Measurements from ENCODE around the gene SPECC1.
"Not testable (repeated sequence)": the region's sequence is repeated elsewhere in the genome, so short reads cannot be mapped to it uniquely, and the experiment has no call there.

SPECC1 gene

GRCh38 chr17:20100806-20101205, 91.6 kb downstream of the SPECC1 start:
- not testable (repeated sequence) for H3K4me1 ChIP-seq (ENCODE audit: insufficient read depth, low read length); H3K27me3 ChIP-seq (ENCODE audit: insufficient read depth, low read length); H3K27ac ChIP-seq (ENCODE audit: low read depth, low read length); H3K9ac ChIP-seq (ENCODE audit: low read depth, low read length); H3K9me3 ChIP-seq (ENCODE audit: insufficient read depth, low read depth, low read length); H3K36me3 ChIP-seq (ENCODE audit: insufficient read depth, low read length); H3K4me3 ChIP-seq (ENCODE audit: low read length)
- WGBS: 96% methylated on average over 3 of the region's 3 CpGs

- Histone ChIP-seq H3K27ac (ENCODE audit: low read depth, low read length) (no peak overlapping the region), H3K4me3 (ENCODE audit: low read length) (no peak overlapping the region), H3K9me3 (ENCODE audit: insufficient read depth, low read depth, low read length) (no peaks in the 10 kb centered on the region), H3K36me3 (ENCODE audit: insufficient read depth, low read length) (no peaks in the 10 kb centered on the region), H3K27me3 (ENCODE audit: insufficient read depth, low read length) (no peaks in the 10 kb centered on the region), H3K4me1 (ENCODE audit: insufficient read depth, low read length) (0 out of 2 replicates have a peak, but pooled peaks cover 7% of the 10 kb centered on the region), H3K9ac (ENCODE audit: low read depth, low read length) (no peak overlapping the region)
- WGBS: 78% methylated on average over 11 of the region's 12 CpGs
Measured at GRCh38 chr17:20103454-20104446, 94.6 kb downstream of the SPECC1 start.

DNA sequence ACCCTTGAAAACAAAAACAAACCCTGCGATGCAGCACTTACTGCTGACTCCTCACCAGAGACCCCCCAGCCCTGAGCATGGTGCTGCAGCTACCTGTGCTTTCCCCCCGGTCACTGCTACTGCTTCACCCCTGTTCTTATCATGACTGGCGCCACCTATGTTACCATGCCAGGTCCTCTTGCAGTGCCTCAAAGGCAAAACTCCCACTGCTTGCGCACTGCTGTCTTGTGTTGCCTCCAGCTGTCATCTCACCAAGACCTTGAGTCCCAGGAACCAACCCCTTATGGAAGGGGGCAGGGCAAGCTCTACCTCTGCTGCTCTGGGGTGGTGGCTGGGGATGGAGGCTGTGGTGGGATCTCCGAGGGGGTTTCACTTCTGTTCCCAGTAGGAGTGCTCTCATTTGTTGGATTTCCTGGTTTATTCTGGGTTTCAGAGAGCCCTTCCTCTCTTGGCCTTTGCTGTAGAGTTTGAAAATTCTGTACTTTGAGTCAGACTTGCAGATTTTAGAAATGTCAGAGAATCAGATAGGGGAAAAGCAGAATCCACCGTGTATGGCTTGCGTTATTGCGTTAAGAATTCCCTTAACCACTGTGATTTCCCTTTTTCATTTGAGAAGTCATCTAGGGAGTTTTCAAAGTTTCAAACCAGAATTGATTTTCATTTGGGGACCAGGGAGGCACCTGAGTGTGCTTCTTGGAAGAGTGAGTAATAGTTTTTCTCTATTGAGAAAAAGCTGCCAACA, 96.6 kb downstream of the SPECC1 start:
- Histone ChIP-seq H3K27me3 (ENCODE audit: insufficient read depth, low read length) (no peaks in the 10 kb centered on the region), H3K4me3 (ENCODE audit: low read length) (no peak overlapping the region), H3K9me3 (ENCODE audit: insufficient read depth, low read depth, low read length) (no peaks in the 10 kb centered on the region), H3K27ac (ENCODE audit: low read depth, low read length) (no peak overlapping the region), H3K4me1 (ENCODE audit: insufficient read depth, low read length) (0 out of 2 replicates have a peak, but pooled peaks cover 7% of the 10 kb centered on the region), H3K9ac (ENCODE audit: low read depth, low read length) (no peak overlapping the region), H3K36me3 (ENCODE audit: insufficient read depth, low read length) (no peaks in the 10 kb centered on the region)
- WGBS: 89% methylated on average over 8 of the region's 8 CpGs

- H3K9ac ChIP-seq (ENCODE audit: low read depth, low read length); H3K4me1 ChIP-seq (ENCODE audit: insufficient read depth, low read length); H3K36me3 ChIP-seq (ENCODE audit: insufficient read depth, low read length); H3K27me3 ChIP-seq (ENCODE audit: insufficient read depth, low read length); H3K9me3 ChIP-seq (ENCODE audit: insufficient read depth, low read depth, low read length); H3K4me3 ChIP-seq (ENCODE audit: low read length); H3K27ac ChIP-seq (ENCODE audit: low read depth, low read length): not testable (repeated sequence)
Measured at GRCh38 chr17:20106446-20106845, 97.3 kb downstream of the SPECC1 start.

DNA sequence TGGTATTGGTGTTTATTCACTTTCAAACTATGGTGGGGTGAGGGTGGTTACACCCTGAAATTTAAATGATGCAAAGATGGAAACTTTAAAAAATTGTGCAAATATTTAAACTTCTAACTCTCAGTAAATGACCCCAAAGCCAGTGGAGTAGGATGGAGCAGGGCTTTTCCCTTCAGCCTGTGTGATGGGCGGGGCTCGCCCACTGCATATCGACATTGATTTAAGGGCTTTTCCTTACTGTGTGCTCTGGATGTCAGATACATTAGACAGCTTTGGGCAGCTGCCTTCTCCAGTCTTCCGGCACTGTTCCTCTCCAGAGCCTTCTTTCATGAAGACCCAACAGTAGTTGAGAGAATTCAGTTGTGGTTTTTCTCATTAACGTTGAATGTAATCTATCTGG, 99.9 kb downstream of the SPECC1 start:
- H3K27ac ChIP-seq (ENCODE audit: low read depth, low read length): no peak overlapping the region
- H3K9me3 ChIP-seq (ENCODE audit: insufficient read depth, low read depth, low read length): no peaks in the 10 kb centered on the region
- H3K36me3 ChIP-seq (ENCODE audit: insufficient read depth, low read length): no peaks in the 10 kb centered on the region
- H3K4me3 ChIP-seq (ENCODE audit: low read length): no peak overlapping the region
- no peaks in the 10 kb centered on the region for H3K4me1 ChIP-seq (ENCODE audit: insufficient read depth, low read length)
- WGBS: 94% methylated on average over 5 of the region's 5 CpGs
- no peaks in the 10 kb centered on the region for H3K27me3 ChIP-seq (ENCODE audit: insufficient read depth, low read length)
- H3K9ac ChIP-seq (ENCODE audit: low read depth, low read length): no peak overlapping the region

DNA sequence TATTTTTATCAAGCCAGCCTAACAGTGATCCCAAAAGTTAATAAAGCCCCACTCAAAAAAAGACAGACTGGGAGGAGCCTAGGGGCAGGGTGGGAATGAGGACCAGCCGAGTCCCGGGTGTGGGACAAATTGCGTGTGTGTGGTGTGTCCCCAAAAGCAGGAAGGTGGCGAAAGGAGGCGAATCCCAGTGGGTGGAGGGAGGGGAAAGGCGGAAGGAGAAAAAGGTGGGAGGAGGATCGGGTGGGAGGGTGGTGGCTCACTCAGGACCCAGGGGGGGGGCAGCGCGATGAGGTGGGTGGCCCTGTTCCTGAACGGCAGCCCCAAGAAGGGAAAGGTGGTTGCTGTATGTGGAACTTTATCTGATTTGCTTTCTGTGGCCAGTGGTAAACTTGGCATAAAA, 102.4 kb downstream of the SPECC1 start:
- H3K4me1 ChIP-seq (ENCODE audit: insufficient read depth, low read length): peaks cover 4% of the 10 kb centered on the region; the same call in 1 of the 2 replicates
- H3K36me3 ChIP-seq (ENCODE audit: insufficient read depth, low read length): no peaks in the 10 kb centered on the region
- no peak overlapping the region for H3K9ac ChIP-seq (ENCODE audit: low read depth, low read length)
- WGBS: 92% methylated on average over 10 of the region's 10 CpGs
- H3K4me3 ChIP-seq (ENCODE audit: low read length): no peak overlapping the region
- H3K9me3 ChIP-seq (ENCODE audit: insufficient read depth, low read depth, low read length): no peaks in the 10 kb centered on the region
- H3K27ac ChIP-seq (ENCODE audit: low read depth, low read length): no peak overlapping the region
- no peaks in the 10 kb centered on the region for H3K27me3 ChIP-seq (ENCODE audit: insufficient read depth, low read length)

DNA sequence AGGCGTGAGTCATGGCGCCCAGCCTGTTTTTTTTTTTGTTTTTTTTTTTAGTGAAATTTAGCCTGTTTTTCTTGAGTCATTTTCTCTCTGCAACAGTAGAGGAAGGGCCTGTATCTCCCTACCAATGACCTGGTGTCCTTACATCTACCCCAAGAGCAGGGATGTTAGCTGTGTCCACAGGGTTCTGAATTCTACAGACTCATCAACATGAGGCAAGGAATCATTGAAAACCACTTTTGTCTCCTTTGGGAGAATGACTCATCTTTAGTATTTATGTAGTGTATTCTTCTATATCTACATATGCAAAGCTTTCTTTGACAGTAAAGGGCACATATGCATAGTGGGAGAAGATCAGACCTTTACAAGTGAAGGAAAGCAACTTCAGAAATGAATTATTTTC, 105.3 kb downstream of the SPECC1 start:
- Histone ChIP-seq H3K9ac (ENCODE audit: low read depth, low read length) (no peak overlapping the region), H3K4me3 (ENCODE audit: low read length) (no peak overlapping the region), H3K27me3 (ENCODE audit: insufficient read depth, low read length) (no peaks in the 10 kb centered on the region), H3K36me3 (ENCODE audit: insufficient read depth, low read length) (no peaks in the 10 kb centered on the region), H3K27ac (ENCODE audit: low read depth, low read length) (no peak overlapping the region), H3K4me1 (ENCODE audit: insufficient read depth, low read length) (peaks cover 4% of the 10 kb centered on the region; the same call in 1 of the 2 replicates), H3K9me3 (ENCODE audit: insufficient read depth, low read depth, low read length) (no peaks in the 10 kb centered on the region)
- WGBS: 95% methylated on average over 2 of the region's 2 CpGs

- Histone ChIP-seq H3K4me1 (ENCODE audit: insufficient read depth, low read length) (peaks cover 4% of the 10 kb centered on the region; the same call in 1 of the 2 replicates), H3K9me3 (ENCODE audit: insufficient read depth, low read depth, low read length) (no peaks in the 10 kb centered on the region)
- 26% methylated on average over 7 of the region's 8 CpGs for WGBS
Measured at GRCh38 chr17:20116683-20117309, 107.6 kb downstream of the SPECC1 start.

GRCh38 chr17:20118280-20118679, 109.1 kb downstream of the SPECC1 start:
- Histone ChIP-seq H3K4me3 (ENCODE audit: low read length) (no peak overlapping the region), H3K9ac (ENCODE audit: low read depth, low read length) (no peak overlapping the region), H3K36me3 (ENCODE audit: insufficient read depth, low read length) (no peaks in the 10 kb centered on the region), H3K4me1 (ENCODE audit: insufficient read depth, low read length) (peaks cover 4% of the 10 kb centered on the region; the same call in 1 of the 2 replicates), H3K9me3 (ENCODE audit: insufficient read depth, low read depth, low read length) (no peaks in the 10 kb centered on the region), H3K27me3 (ENCODE audit: insufficient read depth, low read length) (no peaks in the 10 kb centered on the region), H3K27ac (ENCODE audit: low read depth, low read length) (no peak overlapping the region)
- 100% methylated on average over 1 of the region's 1 CpG for WGBS

More at GRCh38 chr17:20116683-20117309, 107.6 kb downstream of the SPECC1 start:
- no peak overlapping the region for H3K27ac ChIP-seq (ENCODE audit: low read depth, low read length)
- no peaks in the 10 kb centered on the region for H3K36me3 ChIP-seq (ENCODE audit: insufficient read depth, low read length)
- H3K27me3 ChIP-seq (ENCODE audit: insufficient read depth, low read length): no peaks in the 10 kb centered on the region
- H3K4me3 ChIP-seq (ENCODE audit: low read length): no peak overlapping the region
- H3K9ac ChIP-seq (ENCODE audit: low read depth, low read length): no peak overlapping the region

DNA sequence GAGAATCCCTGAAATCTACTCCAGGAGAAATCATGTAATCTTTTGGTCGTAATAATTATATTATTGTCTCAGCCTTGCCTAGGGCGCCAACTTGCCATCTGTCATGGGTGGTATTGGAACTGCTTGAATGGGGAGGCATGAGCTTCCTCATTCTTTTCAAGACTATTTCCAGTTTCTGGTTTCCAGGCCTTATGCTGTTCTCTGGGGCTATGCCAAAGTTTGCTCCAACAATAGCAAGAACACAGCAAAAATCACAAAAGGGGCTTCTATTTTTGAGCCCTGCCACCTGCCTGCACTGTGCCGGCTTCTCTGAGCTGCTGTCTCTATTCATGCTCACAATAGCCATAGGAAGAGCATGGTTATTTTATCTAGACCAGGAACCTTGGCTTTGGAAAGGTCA, 111.7 kb downstream of the SPECC1 start:
- 92% methylated on average over 3 of the region's 3 CpGs for WGBS
- Histone ChIP-seq H3K36me3 (ENCODE audit: insufficient read depth, low read length) (no peaks in the 10 kb centered on the region), H3K27me3 (ENCODE audit: insufficient read depth, low read length) (no peaks in the 10 kb centered on the region), H3K4me1 (ENCODE audit: insufficient read depth, low read length) (no peaks in the 10 kb centered on the region), H3K4me3 (ENCODE audit: low read length) (no peak overlapping the region), H3K9me3 (ENCODE audit: insufficient read depth, low read depth, low read length) (no peaks in the 10 kb centered on the region), H3K9ac (ENCODE audit: low read depth, low read length) (no peak overlapping the region), H3K27ac (ENCODE audit: low read depth, low read length) (no peak overlapping the region)

Data from HUES64 (cell line).